ENCODE results near the gene TBC1D22A.

The TBC1D22A gene

GRCh38 chr22:47038206-47038835 is 275.9 kb downstream of the TBC1D22A start:
- in situ Hi-C loops (cut with HindIII; ENCODE audit: low pct_ligation_motif_present, low sequenced_read_pairs): no loop called here
- no peaks in the 10 kb centered on the region for H3K36me3 ChIP-seq (replicated peaks)
- no peak for DNase-seq
- no peak for TF ChIP-seq CTCF (IDR thresholded peaks at IDR 0.05; ENCODE audit: low read depth, low read length, missing control alignments)
- H3K27me3 ChIP-seq (replicated peaks): no peaks in the 10 kb centered on the region
- no peak overlapping the region for H3K4me3 ChIP-seq (ENCODE audit: low read depth, low read length)
- H3K27ac ChIP-seq: no peak overlapping the region

GRCh38 chr22:47039356-47039755 is 276.9 kb downstream of the TBC1D22A start:
- Histone ChIP-seq H3K36me3 (replicated peaks) (no peaks in the 10 kb centered on the region), H3K4me3 (ENCODE audit: low read depth, low read length) (no peak overlapping the region), H3K27ac (no peak overlapping the region), H3K27me3 (replicated peaks) (no peaks in the 10 kb centered on the region)
- in situ Hi-C loops (cut with HindIII; ENCODE audit: low pct_ligation_motif_present, low sequenced_read_pairs): no loop called here
- no peak for DNase-seq
- no peak for TF ChIP-seq CTCF (IDR thresholded peaks at IDR 0.05; ENCODE audit: low read depth, low read length, missing control alignments)

- in situ Hi-C loops (cut with HindIII; ENCODE audit: low pct_ligation_motif_present, low sequenced_read_pairs): no loop called here
- Histone ChIP-seq H3K27me3 (replicated peaks) (no peaks in the 10 kb centered on the region), H3K27ac (no peak overlapping the region), H3K4me3 (ENCODE audit: low read depth, low read length) (no peak overlapping the region), H3K36me3 (replicated peaks) (no peaks in the 10 kb centered on the region)
- no peak for DNase-seq
- no peak for TF ChIP-seq CTCF (IDR thresholded peaks at IDR 0.05; ENCODE audit: low read depth, low read length, missing control alignments)
Observed at GRCh38 chr22:47040486-47041270, 278.2 kb downstream of the TBC1D22A start.

GRCh38 chr22:47041271-47042115 is 279.0 kb downstream of the TBC1D22A start:
- in situ Hi-C loops (cut with HindIII; ENCODE audit: low pct_ligation_motif_present, low sequenced_read_pairs): no loop called here
- TF ChIP-seq CTCF (IDR thresholded peaks at IDR 0.05; ENCODE audit: low read depth, low read length, missing control alignments): no peak
- H3K4me3 ChIP-seq (ENCODE audit: low read depth, low read length): no peak overlapping the region
- no peak for DNase-seq
- H3K36me3 ChIP-seq (replicated peaks): no peaks in the 10 kb centered on the region
- no peaks in the 10 kb centered on the region for H3K27me3 ChIP-seq (replicated peaks)
- H3K27ac ChIP-seq: no peak overlapping the region

DNA sequence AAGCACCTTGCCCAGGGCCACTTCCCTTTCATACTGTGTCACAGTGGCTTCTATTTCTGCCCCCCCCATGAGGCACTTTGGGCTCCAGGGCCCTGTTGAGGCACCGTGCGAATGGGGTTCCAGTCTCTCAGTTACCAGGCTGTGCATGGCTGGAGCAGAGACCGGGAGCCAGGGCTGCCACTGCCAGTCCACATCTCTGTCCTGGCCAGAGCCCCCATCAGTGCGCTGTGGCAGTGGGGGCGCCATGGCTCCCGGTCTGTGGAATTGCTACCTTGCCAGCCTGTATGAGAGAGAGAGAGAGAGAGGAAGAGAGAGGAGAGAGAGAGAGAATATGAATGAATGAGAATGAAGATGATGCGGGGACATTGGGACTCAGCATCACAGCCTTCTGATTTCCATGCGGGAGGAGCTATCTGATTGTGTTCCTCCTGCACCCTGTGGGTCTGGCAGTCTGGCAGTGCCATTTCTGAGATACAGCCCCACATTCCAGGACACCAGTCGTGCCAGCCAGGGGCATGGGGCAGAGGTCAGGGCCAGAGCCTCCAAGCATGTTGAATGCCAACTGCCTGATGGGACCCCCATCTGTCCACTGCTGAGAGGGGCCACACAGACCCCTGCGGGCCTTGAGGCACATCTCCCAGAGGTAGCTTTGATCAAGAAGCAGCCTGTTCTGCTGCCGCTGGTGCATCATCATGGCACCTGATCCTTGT is 279.8 kb downstream of the TBC1D22A start:
- H3K36me3 ChIP-seq (replicated peaks): no peaks in the 10 kb centered on the region
- no peak for DNase-seq
- H3K27me3 ChIP-seq (replicated peaks): no peaks in the 10 kb centered on the region
- no peak overlapping the region for H3K27ac ChIP-seq
- no peak overlapping the region for H3K4me3 ChIP-seq (ENCODE audit: low read depth, low read length)
- in situ Hi-C loops (cut with HindIII; ENCODE audit: low pct_ligation_motif_present, low sequenced_read_pairs): no loop called here
- no peak for TF ChIP-seq CTCF (IDR thresholded peaks at IDR 0.05; ENCODE audit: low read depth, low read length, missing control alignments)
